ENCODE results near the gene SLC15A1. TPM values are rescaled to one million over a fixed set of nuclear protein-coding genes. Genes with fewer than 3 reads are reported as not detected.
"Not testable (repeated sequence)": the region's sequence is repeated elsewhere in the genome, so short reads cannot be mapped to it uniquely, and the experiment has no call there.

SLC15A1 gene
- total RNA-seq, 1 experiment from 2014 or later: not detected

DNA sequence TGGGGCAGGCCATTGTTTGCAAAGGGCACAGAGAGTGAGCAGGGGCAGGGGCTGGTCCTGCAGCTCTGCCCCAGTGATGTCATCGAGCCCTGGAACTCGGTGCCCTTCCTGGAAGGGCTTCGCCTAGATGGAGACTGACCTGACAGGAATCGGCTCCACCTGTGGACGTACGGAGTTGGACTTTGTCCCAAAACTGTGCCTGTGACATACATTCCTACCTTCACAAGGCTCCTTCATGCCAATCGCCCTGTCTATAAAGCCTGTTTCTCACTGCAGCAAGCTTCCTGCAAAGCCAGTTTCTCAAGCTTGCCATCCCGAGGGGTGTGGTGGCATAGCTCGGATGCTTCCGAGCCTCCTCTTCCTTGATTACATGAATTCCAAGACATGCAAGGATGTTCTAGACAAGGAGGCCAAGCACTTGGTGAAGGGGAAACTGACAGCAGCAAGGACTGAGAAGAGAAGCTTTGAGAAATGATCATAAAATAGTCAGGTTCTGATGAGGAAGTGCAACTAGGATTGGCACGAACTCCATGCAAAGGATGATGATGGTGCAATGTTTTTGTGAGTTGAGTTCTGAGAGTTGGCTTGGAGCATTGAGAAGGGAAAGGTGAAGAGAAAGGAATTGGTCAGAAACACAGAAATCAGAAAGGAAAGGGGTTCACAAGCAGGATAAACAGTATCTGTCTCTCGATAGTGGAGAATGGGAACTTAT is 101.9 kb downstream of the SLC15A1 start:
- in situ Hi-C loops (cut with HindIII; ENCODE audit: low pct_unique_long_range_greater_than_20kb, low sequenced_read_pairs): no loop called here

DNA sequence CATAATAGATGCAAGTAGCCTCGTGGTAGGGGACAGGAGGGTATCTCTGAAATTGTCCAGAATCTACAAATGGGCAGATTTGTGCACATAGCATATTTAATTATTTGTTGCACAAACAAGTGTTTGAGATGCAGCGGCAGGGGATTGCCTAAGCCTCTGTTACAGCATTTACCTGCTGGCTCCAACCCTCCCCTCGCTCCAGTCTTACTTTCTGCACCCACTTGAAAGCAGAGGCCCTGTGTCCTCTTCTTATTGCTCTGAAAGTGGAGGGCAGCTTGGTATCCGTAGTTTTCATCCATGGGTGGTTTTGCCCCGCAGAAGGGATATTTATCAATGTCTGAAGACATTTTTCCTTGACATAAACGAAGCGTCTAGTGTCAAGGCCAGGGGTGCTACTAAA is 102.6 kb downstream of the SLC15A1 start:
- no peak for DNase-seq (ENCODE audit: low read depth)
- in situ Hi-C loops (cut with HindIII; ENCODE audit: low pct_unique_long_range_greater_than_20kb, low sequenced_read_pairs): no loop called here

More for the DNA sequence above, 101.9 kb downstream of the SLC15A1 start:
- DNase-seq (ENCODE audit: low read depth): no peak

DNA sequence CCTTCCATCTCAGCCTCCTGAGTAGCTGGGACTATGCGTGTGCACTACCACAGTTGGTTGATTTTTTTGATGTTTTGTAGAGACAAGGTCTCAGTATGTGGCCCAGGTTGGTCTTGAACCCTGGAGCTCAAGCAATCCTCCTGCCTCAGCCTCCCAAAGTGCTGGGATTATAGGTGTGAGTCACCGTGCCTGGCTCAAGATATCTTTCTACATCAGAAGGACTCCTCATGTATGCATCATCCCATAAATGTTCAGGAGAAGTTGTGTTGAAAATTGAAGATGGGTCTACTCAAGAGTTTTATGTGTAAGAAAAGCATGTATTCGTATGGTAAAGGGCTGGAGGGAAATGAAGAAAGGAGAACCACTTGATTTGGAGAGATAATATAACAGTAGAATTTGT is 103.8 kb downstream of the SLC15A1 start:
- in situ Hi-C loops (cut with HindIII; ENCODE audit: low pct_unique_long_range_greater_than_20kb, low sequenced_read_pairs): no loop called here
- DNase-seq (ENCODE audit: low read depth): no peak

DNA sequence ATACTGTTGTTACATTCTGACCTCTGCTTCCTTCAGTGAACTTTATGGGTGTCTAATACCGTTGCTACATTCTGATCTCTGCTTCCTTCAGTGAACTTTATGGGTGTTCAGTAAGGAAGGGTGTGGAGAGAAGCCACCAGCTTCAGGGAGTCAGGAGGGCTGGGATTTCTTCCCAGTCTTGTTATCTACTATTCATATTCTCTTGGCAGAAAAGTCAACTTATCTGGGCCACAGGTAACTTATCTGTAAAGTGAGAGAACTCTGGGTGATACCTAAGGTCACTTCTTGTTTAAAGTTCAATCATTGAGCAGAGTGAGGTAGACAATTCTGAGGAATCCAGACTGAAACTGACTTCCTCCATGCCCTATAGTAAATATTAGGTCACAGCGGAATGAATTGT is 104.3 kb downstream of the SLC15A1 start:
- DNase-seq (ENCODE audit: low read depth): no peak
- in situ Hi-C loops (cut with HindIII; ENCODE audit: low pct_unique_long_range_greater_than_20kb, low sequenced_read_pairs): no loop called here

DNA sequence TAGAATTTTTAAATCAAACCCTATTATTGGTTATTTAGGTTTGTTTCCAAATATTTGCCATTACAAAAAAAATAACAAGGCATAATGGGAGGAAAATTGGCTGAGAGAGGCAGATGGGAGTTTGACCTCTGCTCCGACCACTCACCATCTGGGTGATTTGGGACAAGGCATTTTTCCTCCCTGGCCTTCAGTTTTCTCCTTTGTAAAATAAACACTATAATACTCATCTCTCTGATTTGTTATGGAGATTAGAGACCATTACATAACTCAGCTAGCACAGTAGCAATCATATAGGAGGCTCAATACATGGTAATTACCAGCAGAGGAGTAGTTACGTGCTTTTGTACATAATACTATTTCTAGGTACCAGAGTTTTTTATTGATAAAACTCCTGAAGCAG is 105.4 kb downstream of the SLC15A1 start:
- DNase-seq (ENCODE audit: low read depth): no peak
- in situ Hi-C loops (cut with HindIII; ENCODE audit: low pct_unique_long_range_greater_than_20kb, low sequenced_read_pairs): no loop called here

DNA sequence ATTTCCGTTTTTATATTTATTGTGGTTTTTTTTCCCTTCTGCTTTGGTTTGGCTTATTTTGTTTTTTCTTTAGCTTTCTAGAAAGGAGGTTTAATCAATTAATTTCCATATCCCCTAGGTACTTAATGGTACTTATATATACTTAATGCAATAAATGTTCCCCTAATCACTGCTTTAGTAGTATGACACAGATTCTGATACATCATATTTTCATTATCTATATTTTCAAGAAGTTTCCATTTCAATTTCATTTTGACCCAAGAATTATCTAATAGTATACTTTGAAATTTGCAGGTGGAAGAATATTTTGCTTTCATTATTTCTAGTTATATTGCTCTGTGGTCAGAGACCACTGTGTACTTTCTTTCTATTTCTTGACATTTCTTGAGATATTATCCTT is 109.0 kb downstream of the SLC15A1 start:
- no peak for DNase-seq (ENCODE audit: low read depth)
- in situ Hi-C loops (cut with HindIII; ENCODE audit: low pct_unique_long_range_greater_than_20kb, low sequenced_read_pairs): no loop called here

DNA sequence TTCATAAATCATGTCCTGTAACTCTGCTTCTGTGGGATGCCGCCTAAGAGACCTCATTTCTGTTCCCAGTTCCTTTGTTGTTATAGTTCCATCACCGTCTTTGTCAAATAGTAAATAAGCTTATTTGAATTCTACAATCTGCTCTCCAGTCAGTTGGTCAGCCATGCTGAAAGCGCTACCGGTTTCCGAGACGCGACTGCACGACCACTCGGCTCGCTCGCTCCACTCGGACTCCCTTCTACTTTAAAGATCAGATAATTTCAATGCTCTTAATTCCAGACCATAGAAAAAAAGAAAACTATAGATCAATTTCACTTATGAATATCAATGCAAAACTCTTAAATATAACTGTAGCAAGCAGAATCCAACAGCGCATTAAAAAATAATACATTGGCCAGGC is 111.4 kb downstream of the SLC15A1 start:
- in situ Hi-C loops (cut with HindIII; ENCODE audit: low pct_unique_long_range_greater_than_20kb, low sequenced_read_pairs): no loop called here
- DNase-seq (ENCODE audit: low read depth): no peak

DNA sequence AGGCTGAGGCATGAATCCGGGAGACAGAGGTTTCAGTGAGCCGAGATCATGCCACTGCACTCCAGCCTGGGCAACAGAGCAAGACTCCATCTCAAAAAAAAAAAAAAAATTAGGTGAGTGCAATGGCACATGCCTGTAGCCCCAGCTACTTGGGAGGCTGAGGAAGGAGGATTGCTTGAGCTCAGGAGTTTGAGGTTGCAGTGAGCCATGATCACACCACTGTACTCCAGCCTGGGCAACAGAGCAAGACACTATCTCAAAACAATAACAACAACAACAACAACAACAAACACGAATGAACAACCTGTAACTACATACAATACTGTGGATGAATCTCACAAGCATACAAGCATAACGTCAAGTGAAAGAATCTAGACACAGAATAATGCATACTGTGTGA is 112.7 kb downstream of the SLC15A1 start:
- in situ Hi-C loops (cut with HindIII; ENCODE audit: low pct_unique_long_range_greater_than_20kb, low sequenced_read_pairs): not testable (repeated sequence)

DNA sequence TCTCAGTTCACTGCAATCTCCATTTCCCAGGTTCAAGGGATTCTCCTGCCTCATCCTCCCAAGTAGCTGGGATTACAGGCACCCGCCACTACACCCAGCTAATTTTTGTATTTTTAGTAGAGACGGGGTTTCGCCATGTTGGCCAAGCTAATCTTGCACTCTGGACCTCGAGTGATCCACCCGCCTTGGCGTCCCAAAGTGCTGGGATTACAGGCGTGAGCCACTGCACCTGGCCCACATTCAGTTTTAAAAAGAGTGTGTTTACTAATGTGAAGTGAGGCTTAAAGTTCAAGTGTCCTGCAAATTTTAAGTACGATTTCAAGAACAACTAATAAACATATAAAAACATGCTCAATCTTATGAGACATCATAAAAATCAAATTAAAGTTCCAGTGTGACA is 114.1 kb downstream of the SLC15A1 start:
- DNase-seq (ENCODE audit: low read depth); in situ Hi-C loops (cut with HindIII; ENCODE audit: low pct_unique_long_range_greater_than_20kb, low sequenced_read_pairs): not testable (repeated sequence)

More for the DNA sequence above, 112.7 kb downstream of the SLC15A1 start:
- DNase-seq (ENCODE audit: low read depth): not testable (repeated sequence)

Other genes starting within 250 kb of the SLC15A1 start
- 50.7 and 94.3 TPM in 2 replicates for gene STK24, start 175.6 kb downstream of the SLC15A1 start, total RNA-seq (2014; rRNA removed; shearing (Covaris generic); ENCODE audit: low replicate concordance)
- 5.6 and 9.4 TPM in 2 replicates for gene DOCK9, start 225.4 kb upstream of the SLC15A1 start, total RNA-seq (2014; rRNA removed; shearing (Covaris generic); ENCODE audit: low replicate concordance)

Measured in Caki2 (cell line).